ENCODE results near the gene ATG14. TPM values are rescaled to one million over a fixed set of nuclear protein-coding genes. Genes with fewer than 3 reads are reported as not detected.

The ATG14 gene
- total and polyA plus RNA-seq, 2 donors (not counting 1 experiment from before 2014, with no cell fraction given) = 7.2 to 15.5 TPM

- H3K4me1 Mint-ChIP-seq = no peaks in the 10 kb centered on the region
- TF ChIP-seq EZH2 (IDR thresholded peaks at IDR 0.05; ENCODE audit: borderline replicate concordance, insufficient read depth, low read depth, low read length, poor library complexity, severe bottlenecking) = no peak
- no peak for TF ChIP-seq CTCF (IDR thresholded peaks at IDR 0.05)
- no peak overlapping the region for H3K9ac ChIP-seq (ENCODE audit: low read length)
- H3K9me3 Mint-ChIP-seq (ENCODE audit: insufficient read depth) = no peaks in the 10 kb centered on the region
- intact Hi-C loops (cut with micrococcal nuclease) = no loop called here
- DNase-seq = no peak
- H3K4me3 Mint-ChIP-seq = no peak overlapping the region
- no peaks in the 10 kb centered on the region for H3K4me1 ChIP-seq (ENCODE audit: control insufficient read depth in 2 of 2, insufficient read depth in 2 of 2, low read length in 2 of 2)
- ChIA-PET CTCF (interaction anchor here (1.1 kb wide), 1 partner anchor 8 kb away, joined by 4 read pairs; no protein-coding TSS in a partner anchor), POLR2A (no interaction called here)
- H3K27me3 ChIP-seq (replicated peaks in 1 of 4; ENCODE audit: control extremely low read depth in 1 of 4, control insufficient read depth in 3 of 4, insufficient read depth in 4 of 4, low read length in 3 of 4) = no peaks in the 10 kb centered on the region
- H3K36me3 ChIP-seq (replicated peaks in 1 of 2; ENCODE audit: control extremely low read depth in 1 of 2, control insufficient read depth in 1 of 2, extremely low read depth in 1 of 2, insufficient read depth in 2 of 2, low read length in 1 of 2) = peaks cover 7 to 54% of the 10 kb centered on the region in 2 experiments
- H3K27ac Mint-ChIP-seq = no peak overlapping the region
- no peak for ATAC-seq (ENCODE audit: low read depth)
- H3K4me2 ChIP-seq (replicated peaks; ENCODE audit: low read depth, low read length, poor library complexity, severe bottlenecking) = no peak overlapping the region
- no peaks in the 10 kb centered on the region for H4K20me1 ChIP-seq (ENCODE audit: control insufficient read depth, insufficient read depth, low read length, poor library complexity, severe bottlenecking)
- H3K4me3 ChIP-seq (ENCODE audit: control extremely low read depth in 1 of 5, extremely low read depth in 1 of 5, insufficient read depth in 1 of 5, low read depth in 2 of 5, low read length in 4 of 5) = no peak overlapping the region
- no peak overlapping the region for H3K27ac ChIP-seq (ENCODE audit: low read length in 2 of 2)
- 90% methylated on average over 2 of the region's 5 CpGs for WGBS (ENCODE audit: insufficient coverage)
- no peak overlapping the region for H2AFZ ChIP-seq (ENCODE audit: insufficient read depth, low read depth, low read length, poor library complexity, severe bottlenecking)
- H3K79me2 ChIP-seq (ENCODE audit: control insufficient read depth, insufficient read depth, low read length) = no peaks in the 10 kb centered on the region
- H3K9me3 ChIP-seq (ENCODE audit: control extremely low read depth in 1 of 3, control insufficient read depth in 2 of 3, insufficient read depth in 1 of 3, low read length in 2 of 3) = no peaks in the 10 kb centered on the region
- H3K27me3 Mint-ChIP-seq = no peaks in the 10 kb centered on the region
Observed at GRCh38 chr14:55381040-55381439, 30.6 kb downstream of the ATG14 start.

- H3K27me3 Mint-ChIP-seq = no peaks in the 10 kb centered on the region
- intact Hi-C loops (cut with micrococcal nuclease) = no loop called here
- no peaks in the 10 kb centered on the region for H4K20me1 ChIP-seq (ENCODE audit: control insufficient read depth, insufficient read depth, low read length, poor library complexity, severe bottlenecking)
- no peak overlapping the region for H3K27ac Mint-ChIP-seq
- no peak overlapping the region for H3K4me2 ChIP-seq (replicated peaks; ENCODE audit: low read depth, low read length, poor library complexity, severe bottlenecking)
- H3K4me3 ChIP-seq (ENCODE audit: control extremely low read depth in 1 of 5, extremely low read depth in 1 of 5, insufficient read depth in 1 of 5, low read depth in 2 of 5, low read length in 4 of 5) = no peak overlapping the region
- POLR2A ChIA-PET = no interaction called here
- CTCF ChIA-PET = interaction anchor here (1.1 kb wide), 1 partner anchor 23 kb away, joined by 4 read pairs; no protein-coding TSS in a partner anchor
- no peak overlapping the region for H3K9ac ChIP-seq (ENCODE audit: low read length)
- H3K4me1 ChIP-seq (ENCODE audit: control insufficient read depth in 2 of 2, insufficient read depth in 2 of 2, low read length in 2 of 2) = no peaks in the 10 kb centered on the region
- no peak overlapping the region for H2AFZ ChIP-seq (ENCODE audit: insufficient read depth, low read depth, low read length, poor library complexity, severe bottlenecking)
- H3K4me1 Mint-ChIP-seq = peaks cover 8% of the 10 kb centered on the region
- H3K79me2 ChIP-seq (ENCODE audit: control insufficient read depth, insufficient read depth, low read length) = no peaks in the 10 kb centered on the region
- H3K27ac ChIP-seq (ENCODE audit: low read length in 2 of 2) = no peak overlapping the region
- 100% methylated on average over 3 of the region's 5 CpGs for WGBS (ENCODE audit: insufficient coverage)
- no peak for DNase-seq
- no peaks in the 10 kb centered on the region for H3K27me3 ChIP-seq (replicated peaks in 1 of 4; ENCODE audit: control extremely low read depth in 1 of 4, control insufficient read depth in 3 of 4, insufficient read depth in 4 of 4, low read length in 3 of 4)
- ATAC-seq (ENCODE audit: low read depth) = no peak
- H3K9me3 Mint-ChIP-seq (ENCODE audit: insufficient read depth) = no peaks in the 10 kb centered on the region
- no peak overlapping the region for H3K4me3 Mint-ChIP-seq
- H3K36me3 ChIP-seq (replicated peaks in 1 of 2; ENCODE audit: control extremely low read depth in 1 of 2, control insufficient read depth in 1 of 2, extremely low read depth in 1 of 2, insufficient read depth in 2 of 2, low read length in 1 of 2) = peaks cover 15 to 62% of the 10 kb centered on the region in 2 experiments
- no peaks in the 10 kb centered on the region for H3K9me3 ChIP-seq (ENCODE audit: control extremely low read depth in 1 of 3, control insufficient read depth in 2 of 3, insufficient read depth in 1 of 3, low read length in 2 of 3)
- TF ChIP-seq EZH2 (IDR thresholded peaks at IDR 0.05; ENCODE audit: borderline replicate concordance, insufficient read depth, low read depth, low read length, poor library complexity, severe bottlenecking) (no peak), CTCF (IDR thresholded peaks at IDR 0.05) (no peak)
Observed at GRCh38 chr14:55377236-55377635, 34.4 kb downstream of the ATG14 start.
